Lung (tissue), 12 donors: ENCODE data around the gene DENND2D. TPM values are rescaled to one million over a fixed set of nuclear protein-coding genes. Genes with fewer than 3 reads are reported as not detected.

Source experiments
- ATAC-seq: fragments of 200-7000 bp; cut with Tn5 transposase; one replicate; pipeline ENCODE4 v1.9.1; 2020; ENCODE audit warnings: moderate number of reproducible peaks; ENCODE audit not compliant: insufficient read depth, low FRiP score
- DNase-seq, 3 donors: peaks; one replicate each; pipeline ENCODE4 v3.0.0-alpha.2; 2013 to 2017
- H3K27ac ChIP-seq, 2 donors: one replicate each; pipeline ENCODE4 v1.5.1; 2013; ENCODE audit warnings: mild to moderate bottlenecking in 2 of 2, moderate library complexity in 2 of 2, control low read depth in 1 of 2, inconsistent platforms in 1 of 2, low read depth in 1 of 2, low read length in 1 of 2
- H3K27me3 ChIP-seq, 3 donors: one replicate each; pipeline ENCODE4 v1.5.1; 2013; ENCODE audit warnings: low read length in 2 of 3; ENCODE audit not compliant: control insufficient read depth in 3 of 3, insufficient read depth in 3 of 3
- H3K36me3 ChIP-seq, 4 donors: one replicate each; pipeline ENCODE4 v1.5.1; 2013; ENCODE audit warnings: low read length in 4 of 4, mild to moderate bottlenecking in 1 of 4, moderate library complexity in 1 of 4; ENCODE audit not compliant: control insufficient read depth in 4 of 4, insufficient read depth in 4 of 4
- H3K4me1 ChIP-seq, 5 donors: one replicate each; pipeline ENCODE4 v1.5.1; 2013; ENCODE audit warnings: low read length in 5 of 5, mild to moderate bottlenecking in 2 of 5, moderate library complexity in 1 of 5; ENCODE audit not compliant: control insufficient read depth in 5 of 5, insufficient read depth in 5 of 5
- H3K4me3 ChIP-seq: one replicate; pipeline ENCODE4 v1.5.1; 2013; ENCODE audit warnings: mild to moderate bottlenecking, control low read depth, moderate library complexity
- H3K9ac ChIP-seq, 2 donors: one replicate each; pipeline ENCODE4 v1.5.1; 2013; ENCODE audit warnings: low read length in 2 of 2, control low read depth in 1 of 2; ENCODE audit not compliant: insufficient read depth in 1 of 2
- H3K9me3 ChIP-seq, 4 donors: one replicate each; pipeline ENCODE4 v1.5.1; 2013; ENCODE audit warnings: low read length in 3 of 4, mild to moderate bottlenecking in 1 of 4, moderate library complexity in 1 of 4; ENCODE audit not compliant: control insufficient read depth in 4 of 4, insufficient read depth in 3 of 4
- CTCF ChIP-seq: IDR thresholded peaks from 2 replicates; pipeline ENCODE4 v1.5.1; 2012; ENCODE audit warnings: mild to moderate bottlenecking; ENCODE audit errors: control extremely low read depth, extremely low read depth
- WGBS, 2 donors: extraction: QIAGEN DNeasy Blood & Tissue Kit; methylation state at CpG; one replicate each; pipeline ENCODE4 v1.1.7; 2013; 5-methylcytosine and 5-hydroxymethylcytosine counted together
- polyA plus RNA-seq, 2 donors: library from polyadenylated mRNA; stranded (reverse); fragments of 200-250 nt; gene quantifications; one replicate each; pipeline ENCODE4 v1.2.1, GENCODE V29; 2013
- total RNA-seq, 2 donors: library from RNA; depleted of rRNA in 1 of 2; stranded (reverse); fragments of >200 nt in 1 of 2; gene quantifications; one replicate each; pipeline ENCODE4 v1.2.1, GENCODE V29; 2014 to 2021
- donor health status: control.
- donor health status: control.
- donor health status: Bipolar disorder and iron deficiency.
- donor health status: healthy.
- donor health status: DM: yes; HTN: yes; CAD: no.

Gene DENND2D
- total and polyA plus RNA-seq, 4 donors, result 39.3 to 71.7 (median 55.5) TPM

- no peak for TF ChIP-seq CTCF
- Histone ChIP-seq H3K27me3 (no peaks in the 10 kb centered on the region), H3K4me3 (no peak overlapping the region), H3K27ac (no peak overlapping the region), H3K9ac (no peak overlapping the region), H3K9me3 (no peaks in the 10 kb centered on the region), H3K36me3 (no peaks in the 10 kb centered on the region), H3K4me1 (peaks cover 0 to 4% (median 0%) of the 10 kb centered on the region in 5 donors)
- WGBS, 2 donors, result 84 to 86% methylated on average over 7 of the region's 7 CpGs
- DNase-seq, result no peak
- no peak for ATAC-seq
Measured at GRCh38 chr1:111214884-111215283, 14.4 kb upstream of the DENND2D start.

GRCh38 chr1:111214074-111214801 is 13.8 kb upstream of the DENND2D start:
- ATAC-seq, result no peak
- H3K4me3 ChIP-seq, result no peak overlapping the region
- DNase-seq, result no peak
- H3K27ac ChIP-seq, result peak overlapping the region in 1 of 2 donors; percentile 6
- H3K9ac ChIP-seq, result no peak overlapping the region
- no peaks in the 10 kb centered on the region for H3K27me3 ChIP-seq
- WGBS, 2 donors, result 71 to 80% methylated on average over 6 of the region's 6 CpGs
- H3K4me1 ChIP-seq, result peaks cover 0 to 4% (median 0%) of the 10 kb centered on the region in 5 donors
- H3K9me3 ChIP-seq, result no peaks in the 10 kb centered on the region
- H3K36me3 ChIP-seq, result no peaks in the 10 kb centered on the region
- no peak for TF ChIP-seq CTCF

GRCh38 chr1:111213412-111213811 is 13.0 kb upstream of the DENND2D start:
- no peak overlapping the region for H3K9ac ChIP-seq
- H3K4me1 ChIP-seq, result peaks cover 0 to 4% (median 0%) of the 10 kb centered on the region in 5 donors
- no peaks in the 10 kb centered on the region for H3K36me3 ChIP-seq
- H3K9me3 ChIP-seq, result no peaks in the 10 kb centered on the region
- no peak overlapping the region for H3K27ac ChIP-seq
- ATAC-seq, result no peak
- no peak for DNase-seq
- no peaks in the 10 kb centered on the region for H3K27me3 ChIP-seq
- H3K4me3 ChIP-seq, result no peak overlapping the region
- no peak for TF ChIP-seq CTCF
- 34 to 68% methylated on average over 6 of the region's 6 CpGs for WGBS, 2 donors
